Right ventricle myocardium superior (tissue), 1 donor: Measurements from ENCODE around the gene CACNA1C. TPM values are rescaled to one million over a fixed set of nuclear protein-coding genes. Genes with fewer than 3 reads are reported as not detected.

ENCODE experiments used
- ATAC-seq: fragments of 200-7000 bp; cut with Tn5 transposase; one replicate; pipeline ENCODE4 v1.9.1; 2020; ENCODE audit warnings: mild to moderate bottlenecking; ENCODE audit not compliant: poor library complexity
- DNase-seq: peaks from one replicate; pipeline ENCODE4 v3.0.0-alpha.2; 2020
- intact Hi-C: fragments of 100-400 bp; cut with DNase I; formaldehyde crosslinking; loops from one replicate; pipeline ENCODE4 v1.11.2; 2022
- total RNA-seq: library from RNA; stranded (reverse); fragmentation: NEBNext Ultra II Directional; extraction: Animal tissue kit (Norgen Biotek cat#: 25700); gene quantifications from one replicate; pipeline ENCODE4 v1.2.1, GENCODE V29; 2021
- donor health status: DM: no; HTN: yes; CAD: no; lungs with severe emphysema.

Gene CACNA1C
- total RNA-seq, 1 donor from 2014 or later = 151 TPM

DNA sequence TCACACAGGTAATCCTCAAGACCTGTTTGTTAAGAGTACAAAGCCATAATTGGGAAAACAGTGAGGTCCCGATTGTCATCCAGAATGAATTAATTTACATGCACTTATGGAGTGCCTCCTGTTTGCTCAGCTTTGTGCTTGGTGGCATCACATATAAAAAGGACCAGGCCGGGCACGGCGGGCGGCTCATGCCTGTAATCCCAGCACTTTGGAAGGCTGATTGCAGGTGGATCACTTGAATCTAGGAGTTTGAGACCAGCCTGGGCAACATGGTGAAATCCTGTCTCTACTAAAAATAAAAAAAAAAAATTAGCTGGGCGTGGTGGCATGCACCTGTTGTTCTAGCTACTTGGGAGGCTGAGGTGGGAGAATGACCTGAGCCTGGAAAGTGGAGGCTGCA is 247.4 kb downstream of the CACNA1C start:
- intact Hi-C loops = no loop called here
- no peak for DNase-seq
- no peak for ATAC-seq

DNA sequence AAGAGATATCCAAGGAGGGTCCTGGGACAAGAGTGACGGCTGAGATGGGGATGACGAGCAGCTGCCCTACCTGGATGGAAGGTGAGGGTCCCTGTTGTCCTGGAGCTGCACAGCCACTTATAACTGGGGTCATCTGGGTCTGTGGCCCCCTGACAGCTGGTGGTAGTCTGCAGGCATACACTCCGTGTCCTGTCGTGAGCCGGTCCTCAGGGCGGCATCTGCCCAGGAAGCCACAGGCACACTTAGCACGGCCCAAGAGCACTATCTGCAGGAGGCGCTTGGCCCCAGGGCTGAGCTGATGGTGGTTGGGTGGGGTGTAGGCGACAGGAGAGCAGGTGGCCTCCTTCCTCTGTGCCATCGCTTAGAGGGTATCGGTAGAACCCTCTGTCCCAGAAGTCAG is 248.1 kb downstream of the CACNA1C start:
- no peak for DNase-seq
- intact Hi-C loops = no loop called here
- no peak for ATAC-seq

DNA sequence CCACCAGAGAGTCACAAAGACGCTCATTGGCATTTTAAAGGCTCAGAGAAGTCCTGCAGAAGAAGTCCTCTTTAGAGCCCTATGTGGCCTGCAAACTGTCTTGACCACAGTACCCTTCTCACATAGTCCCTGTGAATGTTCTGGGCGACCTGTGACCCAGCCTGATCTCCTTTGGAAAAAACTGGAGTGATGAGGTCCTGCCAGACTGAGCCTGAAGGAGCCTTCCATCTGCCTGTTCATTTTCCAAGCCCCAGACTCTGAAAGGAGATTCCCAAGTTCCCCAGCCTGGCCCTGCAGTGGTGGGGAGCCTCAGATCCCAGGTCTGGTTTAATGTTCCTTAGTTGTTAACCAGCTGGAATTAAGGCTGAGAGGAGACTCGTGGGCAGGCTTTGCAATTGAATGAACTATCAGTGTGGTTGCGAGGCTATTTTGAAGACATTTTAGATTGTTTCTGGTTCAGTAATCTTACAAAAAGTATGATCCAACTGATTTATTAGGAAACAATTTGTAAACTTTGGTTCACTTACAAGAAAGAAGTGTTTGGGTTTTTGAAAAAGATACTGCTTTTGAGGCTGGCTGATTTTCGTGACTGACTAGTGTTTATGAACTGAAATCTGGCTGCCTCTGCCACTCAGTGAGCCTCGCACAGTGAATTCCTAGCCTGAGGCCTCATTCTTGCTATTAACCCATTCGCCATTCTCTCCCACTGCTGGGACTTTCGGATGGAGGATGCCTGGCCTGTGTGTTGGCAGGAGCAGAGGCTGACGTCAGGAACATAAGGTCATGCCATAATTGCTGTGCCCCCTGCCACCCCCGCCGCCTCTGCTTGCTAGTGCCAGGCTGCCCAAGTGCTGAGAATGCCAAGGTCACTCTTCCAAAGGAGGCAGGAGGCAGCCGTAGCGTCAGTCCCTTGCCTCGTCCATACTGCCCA is 249.0 kb downstream of the CACNA1C start:
- DNase-seq = peak; percentile 77
- ATAC-seq = peak; percentile 75
- intact Hi-C loops = no loop called here

DNA sequence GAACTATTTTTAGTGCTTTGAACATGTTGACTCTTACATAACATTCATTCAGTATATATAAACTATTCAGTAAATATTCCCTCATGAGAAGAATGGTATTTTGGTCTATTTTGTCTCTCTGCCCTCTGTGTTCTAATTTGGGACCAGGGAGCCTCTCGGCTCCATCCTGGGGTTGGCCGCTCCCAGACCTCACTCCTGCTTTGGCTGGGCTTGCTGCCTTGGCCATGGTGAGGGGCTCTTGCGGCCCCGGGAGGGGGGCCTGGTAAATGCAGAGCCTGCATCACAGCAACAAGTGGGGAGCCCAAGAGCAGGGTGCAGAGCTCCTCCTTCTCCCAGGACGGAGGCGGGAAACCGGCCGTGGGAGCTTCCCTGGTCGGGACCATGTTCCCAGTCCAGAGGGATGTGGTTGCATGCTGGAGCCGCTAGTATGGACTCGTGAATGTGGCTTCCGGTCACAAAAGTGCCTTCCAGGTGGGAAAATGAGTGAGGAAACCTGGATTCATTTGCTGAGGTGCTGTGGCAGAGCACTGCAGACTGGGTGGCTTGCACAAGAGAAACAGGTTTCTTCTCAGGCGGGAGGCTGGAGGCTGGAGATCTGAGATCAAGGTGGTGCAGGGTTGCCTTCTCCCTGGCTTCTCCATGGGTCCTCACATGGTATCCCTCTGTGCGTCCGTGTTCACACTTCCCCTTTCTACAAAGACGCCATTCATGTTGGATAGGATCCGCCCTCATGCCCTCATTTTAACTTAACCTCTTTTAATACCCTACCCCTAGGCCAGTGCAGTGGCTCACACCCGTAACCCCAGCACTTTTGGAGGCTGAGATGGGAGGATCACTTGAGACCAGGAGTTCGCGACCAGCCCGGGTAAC is 250.2 kb downstream of the CACNA1C start:
- DNase-seq = no peak
- ATAC-seq = peak; percentile 23
- intact Hi-C loops = no loop called here

DNA sequence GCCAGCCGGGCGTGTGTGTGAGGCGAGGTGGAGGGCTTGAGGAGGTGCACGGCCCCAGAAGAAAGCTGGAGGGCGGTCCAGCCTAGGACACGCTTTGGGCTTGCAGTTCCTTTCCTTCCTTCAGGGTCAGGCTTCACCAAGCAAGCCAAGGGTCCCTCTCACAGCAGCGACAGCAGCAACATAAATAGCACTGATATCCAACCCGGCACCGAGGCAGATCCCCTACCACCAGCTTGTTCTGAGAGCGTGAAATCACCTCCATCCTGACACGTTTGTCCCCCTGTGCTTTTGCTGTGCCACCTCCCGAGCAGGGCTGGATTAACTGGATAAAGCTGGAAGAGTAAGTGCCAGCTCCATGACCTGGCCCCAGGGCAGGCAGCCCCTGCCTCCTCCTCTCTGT is 251.4 kb downstream of the CACNA1C start:
- intact Hi-C loops = no loop called here
- no peak for ATAC-seq
- no peak for DNase-seq

DNA sequence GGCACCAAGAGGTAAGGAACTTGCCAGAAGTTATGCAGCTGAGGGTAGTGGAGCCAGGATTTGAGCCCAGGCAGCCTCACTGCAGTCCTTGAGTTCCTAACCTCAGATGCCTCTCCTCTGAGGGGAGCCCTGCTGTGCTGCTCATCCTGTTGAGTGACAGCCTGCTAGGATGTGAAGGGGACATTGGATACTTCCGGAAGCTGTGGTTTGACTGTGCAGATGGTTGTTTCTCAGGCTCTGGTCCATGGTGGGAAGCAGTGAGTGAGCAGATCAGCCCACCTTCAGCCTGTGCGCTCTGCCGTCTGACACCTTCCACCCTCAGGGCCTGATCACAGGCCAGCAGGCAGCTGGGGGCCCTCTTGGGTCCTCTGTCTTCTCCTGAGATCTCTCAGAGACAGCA is 253.2 kb downstream of the CACNA1C start:
- no peak for DNase-seq
- intact Hi-C loops = no loop called here
- no peak for ATAC-seq

DNA sequence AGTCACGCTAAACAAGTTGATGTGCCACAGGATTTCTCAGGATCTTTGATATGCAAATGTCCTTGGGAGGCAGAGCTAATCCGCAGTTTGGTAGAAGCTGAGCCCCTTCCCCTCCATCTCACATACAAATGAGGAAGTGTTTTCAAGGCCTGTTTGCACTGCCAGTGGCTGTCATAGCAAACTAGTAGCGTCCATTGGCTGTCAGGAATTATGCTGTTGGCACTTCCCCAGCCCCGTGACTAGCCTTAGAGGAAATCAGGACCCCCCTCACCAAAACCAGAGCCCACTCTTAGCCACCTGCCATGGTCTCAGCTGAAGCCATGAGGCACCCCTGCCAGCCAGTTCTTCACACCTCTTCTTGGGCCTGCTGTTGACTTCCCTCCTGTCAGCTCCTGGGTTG is 253.9 kb downstream of the CACNA1C start:
- no peak for DNase-seq
- intact Hi-C loops = no loop called here
- no peak for ATAC-seq

DNA sequence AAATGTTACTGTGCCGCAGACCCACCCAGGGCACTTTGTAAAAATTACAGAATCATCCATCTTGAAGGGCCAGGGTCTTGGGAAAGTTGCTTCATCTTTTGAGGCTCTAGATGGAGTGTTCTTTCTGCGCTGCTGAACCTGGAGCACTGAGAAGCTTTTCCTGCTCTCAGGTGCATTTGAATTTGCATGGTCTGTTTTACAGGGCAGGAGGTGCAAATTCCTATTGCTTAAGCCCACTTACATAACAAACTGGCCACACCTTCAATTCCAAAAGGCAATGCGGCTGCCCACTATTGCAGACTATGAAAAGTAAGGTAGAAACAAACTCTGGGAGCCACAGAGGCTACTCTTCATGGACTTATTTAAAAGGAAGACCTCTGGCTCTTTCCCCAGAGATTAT is 254.8 kb downstream of the CACNA1C start:
- intact Hi-C loops = no loop called here
- ATAC-seq (no peak), DNase-seq (no peak)

DNA sequence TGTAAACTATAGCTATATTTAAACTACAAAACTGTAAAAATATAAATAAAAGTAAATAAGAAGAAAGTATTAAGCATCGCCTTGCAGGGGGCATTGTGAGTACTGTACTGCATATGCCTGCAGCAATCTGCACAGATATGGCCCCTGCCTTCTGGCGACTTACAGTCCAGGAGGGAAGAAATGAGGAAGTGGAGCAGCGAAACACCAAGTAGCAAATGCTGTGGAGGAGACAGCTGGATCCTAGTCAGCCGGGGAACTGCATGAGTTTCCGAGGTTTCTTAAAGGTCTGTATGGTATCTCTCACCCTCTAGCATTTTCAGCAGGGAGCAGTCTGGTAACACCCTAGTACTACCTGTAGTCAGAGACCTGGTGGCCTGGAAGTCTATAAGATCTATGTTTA is 256.9 kb downstream of the CACNA1C start:
- no peak for ATAC-seq
- no peak for DNase-seq
- intact Hi-C loops = no loop called here

DNA sequence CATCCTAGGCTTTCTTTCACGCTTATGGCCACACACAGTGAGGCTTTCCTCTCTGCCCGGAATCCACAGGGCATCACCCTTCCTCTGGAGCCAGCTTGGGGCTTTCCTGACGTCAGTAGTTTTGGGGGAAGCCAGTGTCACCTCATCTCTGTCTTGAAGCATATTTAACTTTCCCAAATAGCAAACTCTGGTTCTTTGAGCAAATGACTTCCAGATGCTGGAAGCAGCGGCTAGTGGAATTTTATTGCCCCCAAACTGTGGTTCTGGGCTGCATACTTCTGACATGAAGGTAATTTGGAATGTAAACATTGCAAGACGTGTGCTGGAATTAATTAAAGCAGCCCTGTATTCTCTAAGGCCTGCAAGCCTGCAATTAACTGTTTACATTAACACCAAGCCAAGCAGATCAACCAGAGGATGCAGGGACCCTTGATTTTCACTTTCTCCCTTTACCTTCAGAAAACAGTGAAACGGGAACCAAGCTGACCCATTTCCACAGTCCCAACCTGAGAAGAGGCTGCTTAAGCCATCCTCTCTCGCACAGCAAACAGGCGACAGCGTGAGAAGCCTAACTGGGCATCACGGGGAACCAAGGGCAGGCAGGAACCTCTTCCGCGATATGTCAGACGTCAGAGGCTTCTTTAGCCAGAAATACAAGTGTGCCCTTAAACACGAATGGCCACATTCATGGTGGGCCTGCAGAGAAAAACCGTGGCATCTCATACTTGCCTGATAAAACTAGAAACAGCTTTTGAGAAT is 258.4 kb downstream of the CACNA1C start:
- intact Hi-C loops = no loop called here
- DNase-seq = no peak
- no peak for ATAC-seq

DNA sequence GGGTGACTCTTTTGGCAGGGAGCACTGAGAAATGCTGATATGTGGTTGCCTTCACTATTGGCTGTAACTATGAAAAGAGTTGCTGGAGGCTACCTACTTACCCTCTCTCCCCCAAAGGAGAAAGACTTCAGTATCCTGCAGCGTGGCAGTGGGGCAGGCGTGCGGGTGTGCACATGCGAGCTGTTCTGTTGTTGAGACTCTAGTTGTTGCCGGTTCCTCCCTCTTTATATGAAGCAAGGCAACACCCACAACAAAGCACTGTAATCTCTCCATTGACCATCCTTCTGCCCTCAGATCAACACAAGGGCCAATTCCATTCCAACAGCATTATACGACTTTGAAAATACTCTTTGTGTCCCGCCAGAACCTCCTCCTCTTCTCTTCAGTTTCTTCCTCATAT is 259.4 kb downstream of the CACNA1C start:
- ATAC-seq = peak; percentile 10
- no peak for DNase-seq
- intact Hi-C loops = no loop called here

DNA sequence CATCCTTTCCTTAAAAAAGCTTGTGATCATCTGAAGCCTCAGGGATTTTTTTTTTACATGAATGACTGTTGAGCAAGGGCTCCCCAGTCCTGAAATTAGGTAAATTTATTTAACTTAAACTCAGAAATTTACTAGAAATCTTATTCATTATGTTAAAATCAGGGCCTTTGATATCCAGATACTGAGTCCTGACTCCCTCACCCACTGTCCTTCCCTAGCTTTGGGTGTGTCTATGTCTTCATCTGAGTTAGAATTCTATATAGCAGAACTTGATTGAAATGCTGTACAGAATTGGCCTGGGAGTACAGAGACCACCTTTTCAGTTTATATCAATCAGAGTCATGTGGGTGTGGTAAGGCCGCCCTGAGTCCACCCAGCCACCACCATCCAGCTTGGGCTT is 260.0 kb downstream of the CACNA1C start:
- ATAC-seq (no peak), DNase-seq (no peak)
- intact Hi-C loops = no loop called here

DNA sequence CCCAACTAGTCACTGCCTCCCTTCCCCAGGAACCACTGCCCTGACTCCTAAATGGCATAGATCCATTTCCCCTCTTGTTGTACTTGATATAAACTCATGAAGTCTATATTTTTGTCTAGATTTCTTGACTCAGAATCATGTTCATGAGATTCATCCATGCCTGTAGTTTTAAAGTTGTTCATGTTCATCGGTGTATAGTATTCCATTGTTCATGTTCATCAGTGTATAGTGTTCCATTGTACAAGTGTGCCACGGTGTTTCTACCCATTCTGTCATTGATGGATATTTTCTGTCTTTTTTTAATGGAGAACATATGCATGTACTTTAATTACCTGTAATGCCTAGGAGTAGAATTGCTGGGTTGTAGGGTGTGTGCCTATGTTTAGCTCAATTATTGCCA is 261.7 kb downstream of the CACNA1C start:
- ATAC-seq (no peak), DNase-seq (no peak)
- intact Hi-C loops = no loop called here

DNA sequence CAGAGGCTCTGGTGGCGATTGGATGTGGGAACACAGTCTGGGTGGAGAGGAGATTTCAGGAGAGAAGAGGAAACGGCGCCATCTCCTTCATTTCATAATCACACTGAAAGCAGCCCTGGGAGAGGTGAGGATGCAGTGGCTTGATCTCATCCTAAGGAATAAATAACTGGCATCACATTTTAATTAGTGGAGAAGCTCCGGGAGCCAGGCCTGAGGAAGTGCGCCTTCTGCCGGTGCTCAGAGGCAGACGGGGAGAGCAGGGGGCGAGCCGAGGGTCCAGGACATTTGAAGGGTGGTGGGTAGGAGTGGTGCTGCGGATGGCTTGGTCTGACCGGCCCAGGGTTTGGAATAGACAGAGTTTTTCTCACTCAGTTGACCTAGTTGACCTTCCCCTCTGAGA is 265.0 kb downstream of the CACNA1C start:
- intact Hi-C loops = no loop called here
- ATAC-seq = no peak
- no peak for DNase-seq

DNA sequence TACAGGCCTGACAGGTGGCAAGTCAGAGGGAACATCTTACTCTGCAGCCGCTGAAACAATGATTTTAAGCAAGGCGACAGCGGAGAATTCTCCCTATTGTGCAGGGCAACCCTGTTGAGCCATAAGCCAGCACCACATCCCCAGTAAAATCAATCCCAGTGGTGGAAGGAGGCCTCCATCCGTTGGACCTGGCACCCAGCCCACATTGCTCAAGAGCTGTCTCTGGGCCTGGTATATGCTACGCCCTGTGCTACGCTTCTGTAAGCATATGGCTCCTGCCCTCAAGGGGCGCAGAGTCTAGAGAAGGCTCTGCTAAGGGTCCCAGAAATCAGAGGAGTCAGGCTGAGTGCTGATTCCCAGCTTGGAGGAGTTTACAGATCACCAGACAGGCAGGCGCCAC is 265.5 kb downstream of the CACNA1C start:
- intact Hi-C loops = no loop called here
- no peak for DNase-seq
- no peak for ATAC-seq

DNA sequence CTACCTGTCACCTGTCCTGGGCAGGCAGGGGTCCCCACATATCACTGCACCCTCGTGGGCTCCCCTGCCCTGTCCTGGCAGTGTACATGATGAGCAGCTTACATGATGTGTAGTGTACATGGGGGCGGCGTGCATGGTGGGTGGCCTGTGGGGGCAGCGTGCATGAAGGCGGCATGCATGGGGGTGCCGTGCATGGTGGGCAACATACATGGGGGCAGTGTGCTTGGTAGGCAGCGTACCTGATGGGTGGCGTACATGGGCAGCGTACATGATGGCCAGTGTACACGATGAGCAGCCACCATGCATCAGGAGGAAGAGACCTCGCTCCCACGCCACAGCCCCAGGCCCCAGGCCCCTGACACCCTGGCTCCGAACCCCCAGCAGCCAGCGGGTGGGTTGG is 266.3 kb downstream of the CACNA1C start:
- DNase-seq = no peak
- no peak for ATAC-seq
- intact Hi-C loops = no loop called here

DNA sequence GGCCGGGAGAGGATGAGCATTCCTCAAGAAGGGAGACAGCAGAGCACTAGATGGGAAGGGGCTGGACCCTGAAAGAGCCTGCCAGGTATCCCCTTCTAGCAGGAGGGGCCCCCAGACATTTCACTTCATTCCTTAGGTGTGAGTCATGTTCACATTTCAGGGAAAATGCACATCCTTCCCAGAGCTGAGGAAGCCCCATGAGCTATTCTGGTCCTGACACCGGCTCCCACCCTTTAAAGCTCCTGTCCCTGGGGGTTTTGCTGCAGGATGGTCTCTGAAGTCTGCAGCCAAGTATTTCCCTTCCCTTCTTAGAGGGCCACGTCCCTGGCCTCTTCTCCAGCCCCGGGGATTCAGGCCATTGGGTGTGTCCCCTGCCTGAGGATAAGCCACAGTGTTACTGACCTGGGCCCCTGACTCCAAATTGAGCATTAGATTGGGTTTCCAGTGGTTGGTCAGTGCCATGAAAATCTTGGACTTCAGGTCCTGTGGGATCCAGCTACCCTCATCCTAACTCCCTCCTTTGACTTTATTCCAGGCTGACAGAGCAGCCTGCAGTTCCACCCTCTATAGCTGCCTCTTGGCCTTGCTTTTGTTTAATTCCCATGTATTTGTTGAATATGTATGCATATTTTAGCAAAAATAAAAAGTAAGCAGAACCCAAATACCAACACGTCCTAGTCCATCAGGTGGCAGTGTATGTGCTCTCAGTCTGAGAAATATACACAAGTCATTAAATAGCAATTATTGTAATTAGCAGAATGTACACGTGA is 267.1 kb downstream of the CACNA1C start:
- DNase-seq (no peak), ATAC-seq (no peak)
- intact Hi-C loops = no loop called here

DNA sequence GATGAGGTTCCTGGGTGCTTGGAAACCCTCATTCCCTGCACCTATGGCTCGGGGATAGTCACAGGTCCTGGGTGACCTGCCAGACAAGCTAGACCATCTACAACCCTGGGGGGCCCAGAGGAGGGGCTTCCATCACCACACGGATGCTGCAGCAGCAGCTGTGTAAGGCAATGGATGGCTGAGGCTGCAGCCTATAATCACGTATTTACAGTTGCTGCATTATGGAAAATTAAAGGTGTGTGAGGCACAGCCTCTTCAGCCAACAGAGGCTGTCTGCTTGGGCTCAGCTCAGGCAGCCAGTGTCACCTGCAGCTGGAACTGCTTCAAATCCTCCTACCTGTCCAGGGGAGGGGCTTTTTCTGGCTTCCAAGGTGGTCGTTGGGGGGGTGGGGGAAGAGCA is 268.1 kb downstream of the CACNA1C start:
- no peak for DNase-seq
- ATAC-seq = no peak
- intact Hi-C loops = no loop called here
